Transverse colon (tissue), 4 donors: Measurements from ENCODE around the gene ASXL2. TPM values are rescaled to one million over a fixed set of nuclear protein-coding genes. Genes with fewer than 3 reads are reported as not detected.

Experiments
- DNase-seq: peaks from one replicate; pipeline ENCODE4 v3.0.0-alpha.2; 2019
- H3K27ac ChIP-seq, 4 donors: fragments of 200-600 bp; sonication (generic); 2 replicates each; pipeline ENCODE4 v1.5.1; 2016 to 2018; ENCODE audit warnings: inconsistent platforms in 4 of 4
- H3K27me3 ChIP-seq: fragments of 200-600 bp; sonication (generic); 2 replicates; pipeline ENCODE4 v1.5.1; 2017; ENCODE audit warnings: inconsistent platforms
- H3K36me3 ChIP-seq, 4 donors: fragments of 200-600 bp; sonication (generic); 2 replicates each; pipeline ENCODE4 v1.5.1; 2017 to 2019; ENCODE audit warnings: inconsistent platforms in 4 of 4
- H3K4me1 ChIP-seq, 4 donors: fragments of 200-600 bp; sonication (generic); 2 replicates each; pipeline ENCODE4 v1.5.1; 2017 to 2020; ENCODE audit warnings: inconsistent platforms in 4 of 4
- H3K4me3 ChIP-seq, 4 donors: fragments of 200-600 bp; sonication (generic); 1 replicate in 1 of 4; 2 replicates in 3 of 4; pipeline versions ENCODE4 v1.5.1 to v1.6.1; 2017 to 2019; ENCODE audit warnings: inconsistent platforms in 4 of 4
- H3K9me3 ChIP-seq, 2 donors: fragments of 200-600 bp; sonication (generic); 2 replicates each; pipeline ENCODE4 v1.5.1; 2017 to 2019; ENCODE audit warnings: inconsistent platforms in 2 of 2
- EP300 ChIP-seq: sonication (generic); formaldehyde crosslinking; IDR thresholded peaks from one replicate; pipeline ENCODE4 v1.6.1; 2017; ENCODE audit warnings: antibody characterized with exemption, low read depth
- POLR2A ChIP-seq: fragments of 450-650 bp; IDR thresholded peaks from one replicate; pipeline ENCODE4 v1.6.1; 2016; ENCODE audit warnings: antibody characterized with exemption, mild to moderate bottlenecking, moderate library complexity
- POLR2AphosphoS5 ChIP-seq, 3 donors: sonication (generic); formaldehyde crosslinking; IDR thresholded peaks; one replicate each; pipeline ENCODE4 v1.6.1; 2016; ENCODE audit warnings: antibody characterized with exemption in 3 of 3
- WGBS, 2 donors: methylation state at CpG; one replicate each; pipeline ENCODE4 v1.1.5; 2018; ENCODE audit warnings: low coverage in 1 of 2; 5-methylcytosine and 5-hydroxymethylcytosine counted together
- in situ Hi-C, 4 donors: fragments of 200-750 bp; cut with MboI; loops; one replicate each; pipeline versions ENCODE4 v1.15.0 to v1.15.1; 2017; ENCODE audit warnings: low sequenced_read_pairs in 3 of 4, low pct_ligation_motif_present in 1 of 4, low pct_unique_long_range_greater_than_20kb in 1 of 4
- intact Hi-C: fragments of 100-400 bp; cut with DNase I; formaldehyde crosslinking; loops from one replicate; pipeline ENCODE4 v1.15.1; 2023; ENCODE audit warnings: low total_unique reads
- small RNA-seq, 4 donors: library from RNA; depleted of rRNA; stranded (forward); fragments of <200 nt; gene quantifications; one replicate each; pipeline ENCODE3, GENCODE V24; 2016
- total RNA-seq, 4 donors: library from RNA; depleted of rRNA; stranded (reverse); fragments of >200 nt; gene quantifications; one replicate each; pipeline ENCODE4 v1.1.0, GENCODE V29; 2016
- TF ChIP-seq, protein P1 (sequence below), 5 experiments: fragments of 200-600 bp in 3 of 5; fragments of 450-650 bp in 2 of 5; sonication (generic) in 3 of 5; IDR thresholded peaks; 1 replicate in 2 of 5; 2 replicates in 3 of 5; pipeline ENCODE4 v1.5.1; 2016 to 2017; ENCODE audit warnings: antibody characterized with exemption in 5 of 5, inconsistent platforms in 3 of 5, mild to moderate bottlenecking in 2 of 5, moderate library complexity in 1 of 5

ASXL2 gene
- total RNA-seq, 4 donors from 2014 or later: 17.3 to 36.6 (median 23.3) TPM

DNA sequence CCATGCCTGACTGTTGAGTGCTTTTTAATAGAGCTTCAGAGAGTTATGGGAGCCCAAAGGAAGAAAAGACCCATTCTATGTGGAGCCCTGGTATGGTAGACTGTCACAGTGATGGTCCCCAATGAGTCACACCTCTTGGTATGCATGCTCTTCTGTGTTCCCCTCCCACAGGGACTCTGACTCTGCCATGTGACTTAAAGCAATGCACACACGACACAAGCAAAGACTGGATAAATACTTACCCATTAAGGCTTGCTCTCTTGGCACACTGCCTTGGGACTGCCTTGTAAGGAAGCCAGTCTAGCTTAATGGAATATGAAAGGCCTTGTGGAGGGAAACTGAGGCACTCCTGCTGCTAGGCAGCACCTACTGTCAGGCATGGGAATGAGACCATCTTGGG, 188.2 kb downstream of the ASXL2 start:
- in situ Hi-C loops: no loop called here
- WGBS, 2 donors: 21% methylated on average over 1 of the region's 1 CpG; no CpG with 5 or more reads in 1 of the 2 donors
- no peak for DNase-seq

DNA sequence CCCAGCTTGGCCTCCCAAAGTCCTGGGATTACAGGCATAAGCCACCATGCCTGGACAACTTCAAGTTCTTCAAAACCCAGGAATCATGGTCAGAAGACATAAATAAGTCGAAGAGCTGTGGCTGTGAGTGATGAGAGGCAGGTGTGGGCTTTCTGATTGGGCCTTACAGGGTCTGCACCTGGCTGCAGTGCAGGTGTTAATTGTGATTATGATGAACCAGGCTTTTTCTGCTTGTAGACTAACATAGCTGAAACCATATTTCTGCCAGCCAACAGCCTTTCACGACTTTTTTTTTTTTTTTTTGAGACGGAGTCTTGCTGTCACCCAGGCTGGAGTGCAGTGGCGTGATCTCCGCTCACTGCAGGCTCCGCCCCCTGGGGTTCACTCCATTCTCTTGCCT, 190.1 kb downstream of the ASXL2 start:
- no peak overlapping the region for H3K27ac ChIP-seq
- intact Hi-C loops: no loop called here
- H3K27me3 ChIP-seq: no peaks in the 10 kb centered on the region
- H3K4me1 ChIP-seq: no peaks in the 10 kb centered on the region
- TF ChIP-seq POLR2AphosphoS5 (IDR thresholded peaks at IDR 0.05) (no peak), EP300 (no peak), POLR2A (no peak)
- TF ChIP-seq, protein P1, sequence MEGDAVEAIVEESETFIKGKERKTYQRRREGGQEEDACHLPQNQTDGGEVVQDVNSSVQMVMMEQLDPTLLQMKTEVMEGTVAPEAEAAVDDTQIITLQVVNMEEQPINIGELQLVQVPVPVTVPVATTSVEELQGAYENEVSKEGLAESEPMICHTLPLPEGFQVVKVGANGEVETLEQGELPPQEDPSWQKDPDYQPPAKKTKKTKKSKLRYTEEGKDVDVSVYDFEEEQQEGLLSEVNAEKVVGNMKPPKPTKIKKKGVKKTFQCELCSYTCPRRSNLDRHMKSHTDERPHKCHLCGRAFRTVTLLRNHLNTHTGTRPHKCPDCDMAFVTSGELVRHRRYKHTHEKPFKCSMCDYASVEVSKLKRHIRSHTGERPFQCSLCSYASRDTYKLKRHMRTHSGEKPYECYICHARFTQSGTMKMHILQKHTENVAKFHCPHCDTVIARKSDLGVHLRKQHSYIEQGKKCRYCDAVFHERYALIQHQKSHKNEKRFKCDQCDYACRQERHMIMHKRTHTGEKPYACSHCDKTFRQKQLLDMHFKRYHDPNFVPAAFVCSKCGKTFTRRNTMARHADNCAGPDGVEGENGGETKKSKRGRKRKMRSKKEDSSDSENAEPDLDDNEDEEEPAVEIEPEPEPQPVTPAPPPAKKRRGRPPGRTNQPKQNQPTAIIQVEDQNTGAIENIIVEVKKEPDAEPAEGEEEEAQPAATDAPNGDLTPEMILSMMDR (IDR thresholded peaks at IDR 0.05): no peak
- WGBS, 2 donors: 81 to 100% methylated on average over 1 to 6 of the region's 6 CpGs
- no peaks in the 10 kb centered on the region for H3K9me3 ChIP-seq
- DNase-seq: no peak
- no peaks in the 10 kb centered on the region for H3K36me3 ChIP-seq
- no peak overlapping the region for H3K4me3 ChIP-seq
- in situ Hi-C loops: no loop called here

More for the DNA sequence above, 188.2 kb downstream of the ASXL2 start:
- Histone ChIP-seq H3K36me3 (no peaks in the 10 kb centered on the region), H3K9me3 (no peaks in the 10 kb centered on the region), H3K4me1 (no peaks in the 10 kb centered on the region), H3K27ac (no peak overlapping the region), H3K4me3 (no peak overlapping the region), H3K27me3 (no peaks in the 10 kb centered on the region)
- no peak for TF ChIP-seq POLR2A
- TF ChIP-seq EP300: no peak
- TF ChIP-seq, protein P1 (IDR thresholded peaks at IDR 0.05): no peak
- no peak for TF ChIP-seq POLR2AphosphoS5 (IDR thresholded peaks at IDR 0.05)
- intact Hi-C loops: loop anchor here (5.0 to 10.0 kb wide), 2 partner anchors 85 to 1102 kb away; no protein-coding TSS in a partner anchor

DNA sequence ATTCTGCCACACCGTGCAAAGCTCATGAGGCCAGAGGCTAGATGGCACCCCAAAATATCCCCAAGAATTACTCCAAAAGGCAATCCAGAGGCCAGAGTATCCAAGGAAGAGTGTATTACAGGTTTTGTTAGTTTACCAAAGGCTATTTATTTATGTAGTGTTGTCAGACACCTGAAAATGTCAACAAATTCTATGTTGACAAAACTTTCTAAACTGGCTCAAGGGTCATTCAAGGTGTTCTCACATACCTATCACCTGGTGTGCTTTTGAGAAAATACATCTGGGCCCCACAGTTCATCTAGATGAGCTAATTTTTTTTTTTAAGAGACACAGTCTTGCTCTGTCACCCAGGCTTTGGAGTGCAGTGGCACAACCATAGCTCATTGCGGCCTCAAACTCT, 192.5 kb downstream of the ASXL2 start:
- in situ Hi-C loops: no loop called here
- H3K27ac ChIP-seq: no peak overlapping the region
- no peaks in the 10 kb centered on the region for H3K4me1 ChIP-seq
- intact Hi-C loops: no loop called here
- no peaks in the 10 kb centered on the region for H3K9me3 ChIP-seq
- TF ChIP-seq, protein P1 (IDR thresholded peaks at IDR 0.05): no peak
- TF ChIP-seq POLR2A (no peak), POLR2AphosphoS5 (IDR thresholded peaks at IDR 0.05) (no peak), EP300 (no peak)
- no peak overlapping the region for H3K4me3 ChIP-seq
- H3K36me3 ChIP-seq: no peaks in the 10 kb centered on the region
- no peaks in the 10 kb centered on the region for H3K27me3 ChIP-seq
- WGBS, 2 donors: 80 to 90% methylated on average over 1 to 2 of the region's 2 CpGs
- DNase-seq: no peak

DNA sequence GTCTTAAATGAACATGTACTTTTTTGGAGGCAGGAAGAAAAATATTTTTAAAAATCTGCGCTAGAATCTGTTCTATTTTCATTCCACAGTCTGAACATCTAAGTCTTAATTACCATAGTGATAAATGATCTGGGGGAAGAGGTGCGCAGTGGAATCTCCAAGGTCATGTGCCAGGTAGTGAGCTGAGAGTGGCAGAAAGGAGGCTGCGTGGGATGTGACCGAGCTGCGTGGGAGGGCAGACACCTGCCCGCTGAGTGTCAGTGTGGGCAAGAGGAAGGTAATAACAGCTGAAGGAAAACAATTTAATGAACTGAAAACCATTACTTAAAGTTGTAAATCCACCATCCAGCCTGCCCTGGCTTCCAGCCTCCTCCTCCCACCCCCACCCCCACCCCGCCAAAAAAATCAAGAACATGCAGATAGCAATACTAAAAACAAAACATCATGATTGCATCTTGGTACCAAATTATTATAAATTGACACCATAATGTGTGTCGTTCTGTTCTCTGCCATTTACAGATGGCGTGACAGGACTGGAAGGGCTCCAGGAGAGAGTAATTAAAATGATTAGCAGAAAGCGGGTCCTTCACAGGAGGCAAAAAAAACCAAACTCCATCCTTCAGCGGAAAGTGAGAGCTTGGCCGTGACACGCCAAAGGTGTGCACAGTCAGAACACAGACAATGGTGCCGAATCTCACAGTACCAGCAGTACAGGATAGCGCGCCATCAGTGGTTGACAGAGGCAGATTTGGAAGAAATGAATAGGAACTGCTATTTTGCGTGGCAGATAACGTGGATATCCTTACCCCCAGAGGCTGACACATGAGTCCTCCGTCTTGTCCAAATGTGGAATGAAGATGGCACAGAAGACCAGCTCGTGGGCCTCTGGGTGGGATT, 193.5 kb downstream of the ASXL2 start:
- WGBS, 2 donors: 72 to 80% methylated on average over 16 to 20 of the region's 20 CpGs
- no peak overlapping the region for H3K4me3 ChIP-seq
- TF ChIP-seq, protein P1 (IDR thresholded peaks at IDR 0.05): no peak
- TF ChIP-seq EP300 (no peak), POLR2A (no peak), POLR2AphosphoS5 (IDR thresholded peaks at IDR 0.05) (no peak)
- H3K9me3 ChIP-seq: no peaks in the 10 kb centered on the region
- no peak overlapping the region for H3K27ac ChIP-seq
- intact Hi-C loops (no loop called here), in situ Hi-C loops (no loop called here)
- no peaks in the 10 kb centered on the region for H3K4me1 ChIP-seq
- no peaks in the 10 kb centered on the region for H3K36me3 ChIP-seq
- no peak for DNase-seq
- no peaks in the 10 kb centered on the region for H3K27me3 ChIP-seq

Small RNAs within 50 kb of the gene (small RNA-seq; reads per million reads assigned to genes)
- 0 reads per million in 4 donors for gene NDUFB4P4
- 0 reads per million in 4 donors for gene RF00019

Other genes starting within 250 kb of the ASXL2 start
- gene DTNB, start 204.9 kb downstream of the ASXL2 start, total RNA-seq: 1 to 10 TPM; 2.2 to 7.8 (median 3.9) TPM
- 1 to 10 TPM in 3 of 4 donors, under 1 TPM in 1; 0.37 to 3.2 (median 2.0) TPM for gene KIF3C, start 104.0 kb upstream of the ASXL2 start, total RNA-seq
- 100 to 1,000 TPM in 3 of 4 donors, 10 to 100 TPM in 1; 99.5 to 150 (median 144) TPM for gene RAB10, start 155.6 kb upstream of the ASXL2 start, total RNA-seq